ENCODE measurements around the gene HEY2.
"Not testable (repeated sequence)": the region's sequence is repeated elsewhere in the genome, so short reads cannot be mapped to it uniquely, and the experiment has no call there.

Gene HEY2

DNA sequence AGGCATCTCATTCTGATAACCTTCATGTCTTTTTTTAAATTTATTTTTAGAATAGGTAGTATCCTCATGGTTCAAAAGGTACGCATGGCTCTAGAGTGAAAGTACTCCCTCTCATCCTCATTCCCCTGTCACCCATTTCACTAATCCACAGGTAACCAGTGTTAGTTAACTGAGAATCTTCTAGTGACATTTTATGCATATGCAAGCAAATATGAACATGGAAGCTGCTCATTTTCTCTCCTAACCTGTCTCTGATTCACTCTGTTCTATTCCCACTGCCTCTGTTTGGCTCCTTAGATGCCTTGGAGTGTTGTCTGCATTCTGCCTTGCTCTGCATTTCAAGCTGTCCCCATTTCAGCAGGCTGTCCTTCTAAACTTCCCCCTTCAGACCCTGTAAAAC, 45.9 kb downstream of the HEY2 start:
- no peak for DNase-seq (ENCODE audit: low read depth in 2 of 2)

DNA sequence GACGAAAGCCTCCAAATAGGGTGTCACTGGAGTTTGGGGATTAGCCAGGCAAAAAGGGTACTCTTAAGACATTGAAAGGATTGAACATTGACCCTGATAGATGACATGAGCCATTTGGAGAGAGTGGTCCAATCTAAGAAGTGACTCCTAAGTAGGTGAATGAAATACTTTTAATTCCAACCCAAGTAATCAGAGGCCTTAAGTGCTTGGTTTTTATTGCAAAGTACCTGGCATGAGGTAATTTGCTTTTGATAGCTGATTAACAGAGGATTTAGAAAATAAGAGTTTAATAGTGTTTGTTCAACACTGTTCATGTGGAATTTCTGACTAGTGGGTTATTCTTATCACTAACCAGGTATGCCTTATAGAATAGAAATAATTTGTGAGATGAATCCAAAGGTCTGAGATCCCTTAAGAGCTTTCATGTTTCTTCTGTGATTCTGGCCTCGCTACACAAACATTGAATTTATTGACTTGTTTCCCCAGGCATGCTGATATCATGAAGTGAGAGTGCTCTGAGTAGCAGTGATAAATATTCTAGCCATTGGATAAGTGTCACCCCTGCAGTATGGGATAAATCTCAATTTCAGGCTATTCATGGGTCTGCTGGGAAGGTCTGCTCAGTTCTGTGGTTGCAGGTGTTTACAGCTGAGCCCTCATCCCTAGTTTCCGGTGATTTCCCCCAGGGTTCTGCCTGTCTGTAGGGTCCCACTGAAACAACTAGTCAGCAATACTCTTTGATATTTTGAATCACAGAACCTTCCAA, 47.9 kb downstream of the HEY2 start:
- no peak for DNase-seq (ENCODE audit: low read depth in 2 of 2)

DNA sequence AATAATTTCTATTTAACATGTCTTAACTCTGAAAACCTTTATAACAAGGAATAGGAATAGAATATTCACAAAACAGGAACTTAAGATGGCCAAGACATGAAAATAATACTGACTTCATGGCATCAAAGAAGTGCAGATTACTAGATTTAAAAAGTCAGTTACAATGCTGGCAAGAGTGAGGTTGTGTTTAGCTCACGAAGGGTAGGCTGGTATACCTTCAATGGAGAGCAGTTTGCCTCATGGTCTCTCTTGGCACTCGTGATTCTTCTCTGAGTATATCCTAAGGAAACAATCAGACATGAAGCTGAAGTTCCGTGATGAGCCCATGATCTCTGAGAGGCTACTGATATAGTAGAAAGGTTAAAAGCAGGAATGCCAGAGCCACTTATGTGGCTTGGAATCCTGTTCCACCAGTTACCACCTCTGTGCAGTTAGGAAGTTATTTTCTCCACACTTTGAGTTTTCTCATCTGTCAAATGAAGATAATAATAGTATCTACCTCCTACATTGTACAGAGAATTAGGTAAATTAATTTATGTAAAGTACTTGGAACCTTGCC, 48.5 kb downstream of the HEY2 start:
- no peak for DNase-seq (ENCODE audit: low read depth in 2 of 2)

DNA sequence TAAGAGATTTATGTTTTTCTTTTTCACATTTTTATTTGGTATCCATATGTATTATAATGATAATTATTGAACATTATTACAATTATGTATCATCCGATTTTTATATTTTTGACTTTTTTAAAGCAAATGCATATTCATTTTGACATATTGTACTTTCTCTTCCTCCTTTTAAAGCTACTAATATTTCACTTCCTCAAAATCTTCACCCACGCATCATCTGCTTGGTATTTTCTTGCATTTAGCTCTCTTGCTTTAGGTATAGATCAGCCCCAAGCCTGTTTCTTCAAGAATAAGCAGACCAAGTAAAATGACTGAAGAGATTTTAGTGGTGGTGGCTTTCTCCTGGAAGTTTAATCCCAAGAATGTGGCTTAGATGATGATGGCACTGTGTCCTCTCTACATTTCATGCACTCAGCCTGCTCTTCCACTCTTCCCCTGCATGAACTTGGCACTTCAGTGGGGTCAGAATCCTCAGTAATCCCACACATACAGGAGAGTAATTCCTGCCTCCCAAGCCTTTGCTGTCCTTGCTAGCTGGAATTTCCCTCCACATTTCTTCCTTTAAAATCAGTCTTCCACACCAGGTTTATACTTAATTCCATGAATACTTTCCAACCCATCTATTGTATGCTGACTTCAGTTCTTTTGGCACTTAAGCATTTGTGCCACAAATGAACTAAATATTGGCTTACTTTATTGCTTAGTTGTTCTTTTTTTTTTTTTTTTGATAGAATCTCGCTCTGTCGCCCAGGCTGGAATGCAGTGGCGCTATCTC, 49.5 kb downstream of the HEY2 start:
- DNase-seq (ENCODE audit: low read depth in 2 of 2), result no peak

DNA sequence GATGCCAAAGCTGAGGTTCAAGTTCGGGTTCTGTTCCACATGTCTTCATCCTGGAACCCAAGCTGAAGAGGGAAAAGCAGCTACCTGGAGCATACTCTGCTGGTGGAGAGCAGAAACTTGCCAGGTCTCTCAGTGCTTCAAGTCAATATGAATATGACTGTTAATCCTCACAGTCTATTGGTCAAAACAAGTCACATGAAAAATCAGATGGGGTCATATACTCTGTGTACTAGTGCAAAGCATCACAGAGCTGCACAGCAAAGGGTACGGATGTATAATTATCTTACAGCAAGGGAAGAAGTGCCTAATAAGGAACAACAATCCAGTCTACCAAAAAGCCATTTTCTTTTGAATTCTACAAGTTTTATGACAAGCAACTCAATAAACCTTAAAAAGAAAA, 53.0 kb downstream of the HEY2 start:
- DNase-seq (ENCODE audit: low read depth in 2 of 2), result no peak

DNA sequence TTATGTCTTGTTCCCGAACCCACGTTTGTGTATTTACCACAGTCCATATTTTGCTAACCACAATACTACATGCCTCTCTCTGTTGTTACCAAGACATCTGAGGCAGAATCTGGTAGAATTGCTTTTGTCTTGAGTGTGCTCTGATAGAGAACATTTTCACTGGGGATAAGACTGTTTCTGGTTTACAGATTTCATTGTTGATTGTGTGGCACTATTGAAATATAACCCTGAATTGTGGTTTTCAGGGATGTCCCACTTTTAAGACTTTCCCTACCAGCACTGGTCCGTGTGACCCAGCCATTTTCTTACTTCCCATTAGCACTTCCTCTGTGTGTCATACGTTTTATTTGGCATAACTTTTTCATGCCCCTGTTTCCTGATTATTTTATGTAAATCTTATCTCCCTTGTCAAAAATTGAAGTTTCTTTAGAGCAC, 53.5 kb downstream of the HEY2 start:
- DNase-seq (ENCODE audit: low read depth in 2 of 2), result no peak

DNA sequence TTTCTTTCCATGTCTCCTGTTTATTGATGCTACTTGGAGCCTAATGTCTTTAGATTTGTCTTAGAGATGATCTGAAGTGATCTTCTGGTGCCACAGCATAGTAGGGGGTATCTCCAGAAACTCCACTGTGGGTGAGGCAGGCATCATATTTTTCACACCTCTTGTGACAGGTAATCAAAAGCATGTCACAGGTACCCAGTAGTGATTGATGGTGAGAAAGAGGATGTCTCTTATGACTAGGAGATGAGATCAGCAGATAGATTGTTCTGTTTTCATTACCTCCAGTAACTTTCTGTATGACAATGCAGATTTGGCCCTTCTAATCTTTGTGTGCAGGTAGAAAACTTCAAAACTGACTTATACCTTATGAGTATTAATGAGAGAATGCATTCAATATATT, 54.8 kb downstream of the HEY2 start:
- DNase-seq (ENCODE audit: low read depth in 2 of 2), result no peak

DNA sequence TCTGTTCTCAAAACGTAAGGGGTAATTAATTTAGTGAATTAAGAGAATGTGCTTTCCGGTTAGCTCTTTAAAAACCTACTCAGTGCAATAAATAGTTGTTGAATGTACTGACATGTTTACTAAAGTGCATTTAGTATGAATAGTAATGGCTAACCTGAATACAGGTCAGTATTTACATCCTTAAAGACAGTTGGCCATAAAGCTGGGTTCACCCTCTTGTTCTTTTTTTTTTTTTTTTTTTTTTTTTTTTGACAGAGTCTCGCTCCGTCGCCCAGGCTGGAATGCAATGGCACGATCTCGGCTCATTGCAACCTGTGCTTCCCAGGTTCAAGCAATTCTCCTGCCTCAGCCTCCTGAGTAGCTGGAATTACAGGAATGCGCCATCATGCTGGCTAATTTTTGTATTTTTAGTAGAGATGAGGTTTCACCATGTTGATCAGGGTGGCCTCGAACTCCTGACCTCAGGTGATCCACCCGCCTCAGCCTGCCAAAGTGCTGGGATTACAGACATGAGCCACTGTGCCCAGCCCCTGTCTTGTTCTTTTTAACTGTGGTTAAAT, 55.5 kb downstream of the HEY2 start:
- DNase-seq (ENCODE audit: low read depth in 2 of 2), result not testable (repeated sequence)

DNA sequence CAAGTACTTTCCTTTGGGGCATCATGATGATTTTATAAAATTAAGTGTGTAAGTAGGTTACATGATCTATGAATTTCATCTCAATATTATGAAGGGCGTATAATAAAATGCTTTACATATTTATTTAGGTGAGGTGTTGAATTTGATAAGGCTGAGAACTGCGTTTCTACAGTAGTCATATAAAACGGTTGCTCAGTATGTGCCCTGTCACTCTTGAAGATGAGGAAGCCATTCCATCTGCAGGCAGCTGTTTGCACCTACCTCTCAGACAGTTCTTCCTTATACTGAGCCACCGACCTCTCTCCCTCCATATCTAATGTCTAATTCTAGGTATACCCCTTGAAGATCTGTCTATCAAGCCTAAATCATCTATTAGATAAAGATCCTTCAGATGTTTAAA, 57.4 kb downstream of the HEY2 start:
- DNase-seq (ENCODE audit: low read depth in 2 of 2), result no peak

DNA sequence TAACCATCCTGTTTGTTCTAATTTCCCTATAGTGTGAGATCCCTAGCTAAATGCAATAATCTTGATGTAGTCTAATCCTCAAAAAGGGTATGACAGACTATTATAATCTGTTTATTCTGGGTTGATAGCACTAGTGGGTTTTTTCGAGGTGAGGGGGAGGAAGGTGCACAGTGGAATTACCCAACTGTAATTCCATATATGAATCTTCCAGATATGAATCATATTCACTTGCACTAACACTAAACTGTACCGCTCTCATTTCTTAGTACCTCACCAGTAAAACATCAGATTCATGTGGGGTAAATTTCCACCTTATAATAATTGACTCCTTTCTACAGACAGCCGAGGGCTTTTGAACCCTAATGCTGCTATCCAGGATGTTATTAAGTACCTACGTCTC, 57.9 kb downstream of the HEY2 start:
- no peak for DNase-seq (ENCODE audit: low read depth in 2 of 2)

DNA sequence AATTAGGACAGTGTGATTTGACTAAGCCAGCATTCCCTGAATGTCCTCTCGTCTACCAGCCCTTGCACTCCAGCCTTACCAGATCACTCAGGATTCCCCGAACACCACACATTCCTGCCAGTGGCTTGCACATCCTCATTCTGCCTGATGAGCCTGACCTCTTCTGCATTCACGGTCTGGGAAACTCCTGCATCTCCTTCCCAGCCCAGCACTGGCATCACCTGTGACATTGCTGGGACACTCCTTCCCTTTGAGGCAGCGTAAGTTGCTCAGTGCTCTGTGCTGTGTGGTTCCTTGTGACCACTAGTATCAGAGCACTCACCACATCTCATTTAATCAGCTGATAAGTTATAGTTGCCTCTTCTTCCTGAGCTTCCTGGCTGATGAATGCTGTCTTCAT, 58.6 kb downstream of the HEY2 start:
- no peak for DNase-seq (ENCODE audit: low read depth in 2 of 2)

DNA sequence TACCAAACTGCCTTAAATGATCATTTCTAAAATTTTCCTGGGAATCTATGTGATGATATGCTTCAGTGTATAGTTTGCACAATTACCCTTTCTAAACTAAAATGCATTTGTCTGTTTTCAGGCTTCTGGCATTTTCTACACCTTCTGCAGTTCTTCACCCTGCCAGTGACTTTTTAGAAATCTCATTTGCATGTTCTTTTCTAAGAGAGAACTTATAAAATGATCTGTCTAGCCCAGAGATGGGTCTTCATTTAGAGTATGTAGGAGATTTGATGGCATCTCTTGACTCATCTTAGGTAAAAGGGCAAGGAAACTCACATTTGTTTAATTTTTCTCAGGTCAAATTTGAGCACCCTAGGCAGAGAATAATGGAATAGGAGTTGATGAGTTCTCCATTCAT, 59.2 kb downstream of the HEY2 start:
- DNase-seq (ENCODE audit: low read depth in 2 of 2), result no peak

DNA sequence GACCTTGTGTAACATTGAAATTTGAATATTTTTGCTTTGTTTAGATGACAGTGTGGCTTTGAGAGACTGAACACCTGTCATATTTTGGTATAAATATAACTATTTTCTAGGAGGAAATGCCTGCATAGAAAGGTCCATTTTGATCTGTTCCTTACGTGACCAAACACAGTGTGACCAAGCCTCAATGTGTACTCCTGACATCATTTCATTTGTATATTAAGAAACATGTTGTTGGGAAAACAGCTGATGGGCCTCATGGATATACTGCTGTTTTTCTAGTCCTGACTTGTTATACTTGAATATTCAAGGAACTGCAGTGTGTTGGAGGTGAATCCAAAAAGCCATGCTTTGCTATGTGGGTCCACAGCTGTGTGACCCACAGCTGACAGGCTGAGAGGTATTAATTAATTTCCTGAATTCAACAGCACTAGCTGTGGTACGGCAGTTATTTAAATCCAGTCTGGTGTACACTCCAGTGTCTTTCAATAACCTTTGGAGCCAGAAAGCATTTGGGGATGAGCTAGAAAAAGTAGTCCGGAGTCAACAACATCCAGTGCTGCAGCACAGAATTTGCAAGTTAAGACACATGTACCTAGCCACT, 60.2 kb downstream of the HEY2 start:
- DNase-seq (ENCODE audit: low read depth in 2 of 2), result no peak

DNA sequence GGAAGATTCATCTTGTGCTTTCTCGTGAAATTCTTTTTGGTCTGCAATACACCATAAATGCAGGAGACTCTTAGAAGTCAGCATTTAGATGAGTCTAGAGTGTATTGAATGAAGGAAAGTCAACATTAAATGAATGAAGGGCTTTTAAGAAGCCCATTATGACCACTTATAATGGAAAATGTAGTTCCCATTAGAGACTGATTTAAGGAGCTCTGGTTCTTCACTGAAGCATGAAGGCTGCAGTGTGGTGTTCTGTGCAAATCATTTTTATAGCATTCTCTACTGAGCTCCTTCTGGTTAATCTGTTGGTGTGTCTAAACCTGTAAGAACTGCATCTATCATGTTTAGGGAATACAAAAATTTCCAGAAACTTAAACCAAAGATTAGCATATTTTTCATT, 61.0 kb downstream of the HEY2 start:
- no peak for DNase-seq (ENCODE audit: low read depth in 2 of 2)

All from stimulated activated CD8-positive, alpha-beta memory T cell treated with anti-CD3 and anti-CD28 coated beads, Interleukin-15, amount 100 ng/mL, for 48 hours (primary cell).